Measurements from ENCODE around the gene OR5H6. TPM values are rescaled to one million over a fixed set of nuclear protein-coding genes. Genes with fewer than 3 reads are reported as not detected.
"Not testable (repeated sequence)": the region's sequence is repeated elsewhere in the genome, so short reads cannot be mapped to it uniquely, and the experiment has no call there.

Gene OR5H6
- total RNA-seq, 2 donors from 2014 or later: not detected

- TF ChIP-seq CTCF (IDR thresholded peaks at IDR 0.05): no peak
- Histone ChIP-seq H3K36me3 (no peaks in the 10 kb centered on the region), H3K9me3 (no peaks in the 10 kb centered on the region), H3K4me3 (no peak overlapping the region), H3K27ac (no peak overlapping the region), H3K27me3 (no peaks in the 10 kb centered on the region), H3K4me1 (no peaks in the 10 kb centered on the region)
- no peak for DNase-seq (ENCODE audit: low spot score)
These were observed 23.9 kb upstream of the OR5H6 start for GRCh38 chr3:98240131-98240530.

GRCh38 chr3:98242155-98242554 lies 21.9 kb upstream of the OR5H6 start:
- DNase-seq (ENCODE audit: low spot score): no peak
- H3K27ac ChIP-seq: no peak overlapping the region
- H3K4me1 ChIP-seq: no peaks in the 10 kb centered on the region
- H3K9me3 ChIP-seq: no peaks in the 10 kb centered on the region
- TF ChIP-seq CTCF (IDR thresholded peaks at IDR 0.05): no peak
- H3K4me3 ChIP-seq: no peak overlapping the region
- no peaks in the 10 kb centered on the region for H3K36me3 ChIP-seq
- H3K27me3 ChIP-seq: no peaks in the 10 kb centered on the region

GRCh38 chr3:98243843-98244242 lies 20.2 kb upstream of the OR5H6 start:
- TF ChIP-seq CTCF (IDR thresholded peaks at IDR 0.05): no peak
- no peak for DNase-seq (ENCODE audit: low spot score)
- no peak overlapping the region for H3K4me3 ChIP-seq
- H3K27me3 ChIP-seq: no peaks in the 10 kb centered on the region
- no peak overlapping the region for H3K27ac ChIP-seq
- H3K4me1 ChIP-seq: no peaks in the 10 kb centered on the region
- H3K36me3 ChIP-seq: no peaks in the 10 kb centered on the region
- no peaks in the 10 kb centered on the region for H3K9me3 ChIP-seq

- Histone ChIP-seq H3K4me1 (no peaks in the 10 kb centered on the region), H3K4me3 (no peak overlapping the region), H3K27ac (no peak overlapping the region), H3K9me3 (no peaks in the 10 kb centered on the region), H3K36me3 (no peaks in the 10 kb centered on the region), H3K27me3 (no peaks in the 10 kb centered on the region)
- no peak for TF ChIP-seq CTCF (IDR thresholded peaks at IDR 0.05)
- DNase-seq (ENCODE audit: low spot score): no peak
These were observed 17.9 kb upstream of the OR5H6 start for GRCh38 chr3:98246142-98246541.

GRCh38 chr3:98256026-98256425 lies 8.0 kb upstream of the OR5H6 start:
- not testable (repeated sequence) for H3K4me3 ChIP-seq; H3K4me1 ChIP-seq; DNase-seq (ENCODE audit: low spot score); H3K36me3 ChIP-seq; H3K9me3 ChIP-seq; H3K27me3 ChIP-seq; H3K27ac ChIP-seq

GRCh38 chr3:98259707-98260106 lies 4.3 kb upstream of the OR5H6 start:
- no peak overlapping the region for H3K4me3 ChIP-seq
- no peak for TF ChIP-seq CTCF (IDR thresholded peaks at IDR 0.05)

More at GRCh38 chr3:98259707-98260106, 4.3 kb upstream of the OR5H6 start:
- Histone ChIP-seq H3K27ac (no peak overlapping the region), H3K27me3 (no peaks in the 10 kb centered on the region), H3K4me1 (no peaks in the 10 kb centered on the region), H3K9me3 (peaks cover 0 to 3% of the 10 kb centered on the region in 2 donors), H3K36me3 (no peaks in the 10 kb centered on the region)
- no peak for DNase-seq (ENCODE audit: low spot score)

All from right atrium auricular region (tissue), 2 donors.